Measurements from ENCODE around the gene CASS4. TPM values are rescaled to one million over a fixed set of nuclear protein-coding genes. Genes with fewer than 3 reads are reported as not detected.

Gene CASS4
- total RNA-seq, 1 donor from 2014 or later = 0.28 TPM

DNA sequence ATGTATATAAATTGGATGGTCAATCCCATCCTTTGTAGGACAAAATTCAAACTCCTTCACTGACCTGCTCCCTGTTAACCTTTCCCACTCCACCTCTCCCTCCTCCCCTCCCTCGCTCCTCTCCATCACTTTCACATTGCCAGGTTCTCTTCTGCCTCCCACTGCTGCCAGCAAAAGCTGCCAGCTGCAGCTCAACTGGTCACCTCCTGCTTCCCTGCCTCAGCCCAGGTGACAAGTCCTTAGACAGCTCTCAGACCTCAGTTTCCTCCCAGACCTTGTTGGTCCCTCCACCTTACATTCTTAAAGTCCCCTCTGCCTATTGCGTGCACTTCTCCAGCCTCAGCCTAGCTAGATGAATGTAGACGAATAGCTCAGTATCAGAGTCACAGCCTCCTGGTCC is 33.1 kb downstream of the CASS4 start:
- ATAC-seq = no peak

GRCh38 chr20:56445540-56445939 is 33.5 kb downstream of the CASS4 start:
- no peak for ATAC-seq

DNA sequence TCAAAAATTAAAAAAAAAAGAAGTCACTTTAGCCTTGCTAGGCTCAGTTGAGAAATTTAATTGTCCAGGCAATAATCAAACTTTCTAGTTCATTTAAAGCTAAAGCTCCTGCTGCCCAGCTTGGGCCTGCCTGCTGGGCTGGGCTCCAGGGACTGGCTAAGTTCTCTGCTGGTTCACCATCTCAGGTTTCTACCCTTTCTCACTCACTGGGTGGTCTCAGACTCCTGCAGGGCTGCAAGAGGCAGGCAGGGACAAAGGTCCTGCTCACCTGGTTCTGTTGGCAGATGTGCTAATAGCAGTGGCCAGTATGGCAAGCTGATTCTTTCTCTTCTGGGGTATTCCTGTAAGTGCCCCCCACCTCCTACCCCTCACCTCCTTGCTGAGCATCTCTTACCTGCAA is 35.2 kb downstream of the CASS4 start:
- ATAC-seq = no peak

- no peak for ATAC-seq
These were observed 37.4 kb downstream of the CASS4 start for GRCh38 chr20:56449459-56449858.

GRCh38 chr20:56451056-56451765 is 39.2 kb downstream of the CASS4 start:
- ATAC-seq = no peak

GRCh38 chr20:56453352-56453751 is 41.3 kb downstream of the CASS4 start:
- no peak for ATAC-seq

DNA sequence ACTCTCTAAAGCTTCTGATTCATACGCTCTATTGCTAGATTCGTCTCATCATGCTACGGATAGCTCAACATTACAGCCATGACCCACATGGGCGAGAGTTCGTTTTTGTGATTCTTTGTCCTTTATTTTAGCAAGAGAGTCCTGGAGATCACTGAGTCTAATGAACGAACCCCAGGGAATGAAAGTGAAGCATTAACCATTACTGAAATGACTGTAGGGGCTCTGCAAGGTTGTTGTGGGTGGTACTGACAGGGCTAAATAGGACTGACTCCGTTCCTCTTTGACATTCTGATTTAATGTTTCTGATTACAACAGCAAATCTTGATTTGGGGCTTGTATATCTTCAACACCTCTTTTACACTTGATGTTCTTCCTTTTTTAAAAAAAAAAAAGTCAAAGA is 42.7 kb downstream of the CASS4 start:
- ATAC-seq = no peak

GRCh38 chr20:56458206-56458821 is 46.3 kb downstream of the CASS4 start:
- ATAC-seq = peak; percentile 10

GRCh38 chr20:56460459-56460858 is 48.4 kb downstream of the CASS4 start:
- ATAC-seq = no peak

DNA sequence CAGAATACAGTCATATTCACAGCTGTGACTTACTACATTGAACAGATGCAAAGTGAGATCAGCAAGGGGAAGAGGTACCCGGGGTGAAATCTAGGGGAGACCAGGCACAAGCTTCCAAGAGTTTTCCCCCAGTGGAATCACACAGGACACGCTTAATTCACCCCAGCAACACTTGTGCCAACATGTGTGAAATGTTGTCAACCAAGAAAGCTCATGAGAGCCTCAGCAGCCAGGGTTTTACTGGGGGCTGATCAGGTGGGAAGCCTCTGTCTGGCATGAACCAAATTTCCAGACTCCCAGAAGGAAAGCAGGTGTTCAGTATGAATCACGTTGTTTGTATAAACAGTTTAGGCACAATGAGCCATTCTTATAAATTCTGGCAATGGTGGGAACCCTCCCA is 49.5 kb downstream of the CASS4 start:
- ATAC-seq = no peak

GRCh38 chr20:56463428-56463827 is 51.4 kb downstream of the CASS4 start:
- ATAC-seq = no peak

GRCh38 chr20:56465997-56466396 is 53.9 kb downstream of the CASS4 start:
- ATAC-seq = no peak

DNA sequence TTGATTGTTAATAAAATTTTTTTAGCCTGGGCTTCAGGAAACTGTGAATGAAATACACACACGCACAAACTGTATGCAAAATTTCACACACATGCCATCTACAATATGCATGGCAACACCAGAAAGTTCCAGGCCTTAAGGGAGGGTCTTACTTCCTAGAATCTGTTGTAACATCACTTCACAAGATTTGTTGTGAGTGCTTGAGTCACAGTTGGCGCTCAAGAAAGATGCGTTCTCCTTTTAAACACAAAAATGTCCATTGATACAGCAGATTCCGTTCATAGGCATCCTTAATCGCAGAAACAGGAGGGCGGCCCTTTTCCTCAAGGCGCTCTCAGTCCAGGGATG is 55.9 kb downstream of the CASS4 start:
- ATAC-seq = no peak

DNA sequence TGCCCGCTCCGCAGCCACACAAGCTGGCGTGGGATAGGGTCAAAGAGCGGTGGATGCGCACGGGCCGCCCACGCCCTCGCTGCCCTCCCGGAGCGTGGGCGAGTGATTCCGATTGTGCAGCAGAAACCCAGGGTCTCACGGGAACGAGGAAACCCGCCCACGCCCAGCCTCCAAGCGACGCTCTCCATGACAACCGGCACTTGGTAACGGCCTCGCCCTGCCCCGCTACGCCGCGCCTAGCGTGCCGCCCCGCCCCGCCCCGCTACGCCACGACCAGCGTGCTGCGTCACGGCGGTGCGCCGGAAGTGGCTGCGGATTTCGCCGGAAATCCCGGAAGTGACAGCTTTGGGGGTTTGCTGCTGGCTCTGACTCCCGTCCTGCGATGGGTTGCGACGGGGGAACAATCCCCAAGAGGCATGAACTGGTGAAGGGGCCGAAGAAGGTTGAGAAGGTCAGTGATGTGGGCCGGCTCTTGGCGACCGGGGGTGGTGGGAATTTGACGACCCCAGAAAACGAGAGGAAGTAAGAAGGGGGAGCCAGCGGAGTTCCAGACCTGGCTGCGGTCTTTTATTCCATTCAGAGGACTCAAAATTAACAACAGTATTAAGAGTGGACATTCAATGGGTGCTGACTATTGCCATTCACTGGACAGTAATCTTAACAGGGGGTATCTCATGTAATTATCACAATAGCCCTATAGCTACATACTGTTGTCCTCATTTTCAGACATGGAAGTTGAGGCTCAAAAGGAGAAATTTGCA is 56.4 kb downstream of the CASS4 start, which contains the start of gene RTF2:
RTF2 (plus strand) TSS at position 312 of the 761 bp plus-strand sequence; CDS start at position 383, 71 bp downstream.
- ATAC-seq = peak; percentile 100

DNA sequence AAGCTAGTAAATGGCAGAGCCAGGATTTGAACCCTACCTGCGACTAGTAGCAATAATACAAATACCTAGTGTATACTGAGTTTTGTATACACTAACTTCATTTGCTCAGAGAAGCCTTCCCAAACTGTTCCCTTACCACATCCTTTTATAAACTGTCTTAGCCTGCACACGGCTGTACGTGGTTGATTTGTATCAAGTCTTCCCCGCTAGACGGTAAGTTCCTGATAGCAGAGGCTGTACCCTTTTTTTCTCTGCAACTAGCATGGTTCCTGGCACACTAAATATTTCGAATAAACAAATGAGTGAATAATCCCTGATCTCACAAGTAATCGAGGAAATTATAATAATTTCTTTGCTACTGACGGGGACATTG is 57.0 kb downstream of the CASS4 start:
- ATAC-seq = no peak

DNA sequence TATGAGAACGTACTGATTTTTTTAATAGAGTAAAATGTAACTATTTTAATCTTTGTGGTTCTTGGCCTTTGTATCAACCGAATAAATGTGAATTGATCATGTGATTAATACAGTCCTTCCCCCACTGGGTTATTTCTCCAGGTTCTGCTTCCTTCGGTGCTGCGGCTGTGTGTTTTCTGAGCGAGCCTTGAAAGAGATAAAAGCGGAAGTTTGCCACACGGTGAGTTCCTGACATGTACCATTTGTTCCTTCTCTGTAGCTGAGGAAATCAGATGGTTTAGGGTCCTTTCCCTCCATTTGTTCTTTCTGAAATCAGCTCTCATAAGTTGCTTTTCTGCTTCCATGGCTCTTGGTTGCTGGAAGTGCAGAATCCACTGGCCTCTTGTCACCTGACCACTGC is 71.9 kb downstream of the CASS4 start:
- ATAC-seq = no peak

DNA sequence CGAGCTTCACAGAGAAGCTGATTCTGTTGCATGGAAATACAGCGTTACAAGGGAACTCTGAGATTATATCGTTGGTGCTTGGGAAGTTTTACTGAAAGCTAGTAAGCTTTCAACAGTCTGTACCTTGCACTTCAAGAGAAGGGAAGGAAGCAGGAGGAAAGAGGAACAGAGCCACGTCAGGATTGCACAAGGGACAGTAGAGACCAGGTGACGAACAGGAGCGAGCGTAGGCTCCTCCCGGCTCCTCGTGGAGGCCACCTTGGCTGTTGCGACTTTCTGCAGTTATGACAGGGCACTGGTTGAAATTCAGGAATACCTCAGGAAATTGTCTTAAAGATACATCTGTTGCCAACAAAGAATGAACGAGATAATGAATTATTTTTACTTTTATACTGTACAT is 75.2 kb downstream of the CASS4 start:
- no peak for ATAC-seq

GRCh38 chr20:56488566-56488965 is 76.5 kb downstream of the CASS4 start:
- ATAC-seq = no peak

- ATAC-seq = no peak
These were observed 89.1 kb downstream of the CASS4 start for GRCh38 chr20:56501116-56501515.

- ATAC-seq = no peak
These were observed 91.9 kb downstream of the CASS4 start for GRCh38 chr20:56503916-56504315.

- ATAC-seq = no peak
These were observed 92.4 kb downstream of the CASS4 start for GRCh38 chr20:56504373-56505005.

DNA sequence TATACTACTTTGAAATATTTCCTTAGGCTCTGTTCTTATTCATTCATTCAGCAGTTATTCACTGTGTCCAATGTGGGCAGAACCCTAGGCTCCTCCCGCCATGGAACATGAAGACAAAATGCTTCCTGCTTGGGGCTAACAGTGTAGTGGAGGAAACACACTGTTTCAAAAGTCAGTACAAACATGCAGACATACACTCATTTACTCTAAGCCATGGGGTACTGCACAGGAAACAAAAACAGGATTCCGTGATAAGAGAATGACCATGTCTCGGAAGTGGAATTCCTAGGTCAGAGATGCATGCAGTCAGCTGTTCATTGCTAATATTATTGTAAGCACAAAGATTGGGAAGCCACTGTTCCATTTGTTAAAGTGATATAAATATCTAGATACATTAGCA is 94.0 kb downstream of the CASS4 start:
- no peak for ATAC-seq

Data from esophagus mucosa (tissue), 1 donor.